Spleen (tissue), 7 donors: ENCODE measurements around the gene OGFOD3.

Experiments
- POLR2AphosphoS5 ChIP-seq, 3 donors: sonication (generic); formaldehyde crosslinking; IDR thresholded peaks; one replicate each; pipeline ENCODE4 v1.5.1; 2017; ENCODE audit warnings: antibody characterized with exemption in 3 of 3
- TF ChIP-seq, protein P1 (sequence below), 11 experiments: fragments of 200-600 bp in 7 of 11; fragments of 450-650 bp in 4 of 11; sonication (generic) in 4 of 11; IDR thresholded peaks in 8 of 11; conservative IDR thresholded peaks in 3 of 11; 1 replicate in 7 of 11; 2 replicates in 4 of 11; pipeline versions ENCODE4 v1.4.0 to v1.8.0; 2016 to 2021; ENCODE audit warnings: antibody characterized with exemption in 11 of 11, inconsistent platforms in 4 of 11, mild to moderate bottlenecking in 1 of 11
- donor health status: DM: no; HTN: no; CAD: no; lungs with moderate emphysema.
- donor health status: DM: no; HTN: no; CAD: no.
- donor health status: DM: no; HTN: no; CAD: no.

DNA sequence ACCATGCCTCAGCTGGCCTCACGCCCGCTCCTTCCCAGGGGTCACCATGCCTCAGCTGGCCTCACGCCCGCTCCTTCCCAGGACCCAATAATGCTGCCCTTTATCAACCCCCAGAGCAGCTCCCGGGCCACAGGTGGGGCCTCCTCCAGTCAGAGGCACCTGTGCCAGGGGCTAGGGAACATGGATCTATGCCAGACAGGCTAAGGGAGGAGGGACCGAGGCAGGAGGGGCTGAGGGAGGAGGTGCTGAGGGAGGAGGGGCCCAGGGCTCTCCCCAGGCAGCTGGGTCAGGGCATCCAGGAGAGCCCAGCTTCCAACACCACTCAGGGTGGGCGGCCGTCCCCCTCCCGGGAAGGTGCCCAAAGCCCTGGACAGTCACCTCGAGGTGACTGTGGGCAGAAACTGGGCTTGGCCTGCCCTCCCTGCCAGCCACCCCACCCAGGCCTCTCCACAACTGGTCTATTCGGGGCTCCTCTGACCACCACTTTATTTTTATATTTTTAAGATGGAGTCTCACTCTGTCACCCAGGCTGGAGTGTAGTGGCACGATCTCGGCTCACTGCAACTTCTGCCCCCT, 27.4 kb downstream of the OGFOD3 start:
- TF ChIP-seq, protein P1, sequence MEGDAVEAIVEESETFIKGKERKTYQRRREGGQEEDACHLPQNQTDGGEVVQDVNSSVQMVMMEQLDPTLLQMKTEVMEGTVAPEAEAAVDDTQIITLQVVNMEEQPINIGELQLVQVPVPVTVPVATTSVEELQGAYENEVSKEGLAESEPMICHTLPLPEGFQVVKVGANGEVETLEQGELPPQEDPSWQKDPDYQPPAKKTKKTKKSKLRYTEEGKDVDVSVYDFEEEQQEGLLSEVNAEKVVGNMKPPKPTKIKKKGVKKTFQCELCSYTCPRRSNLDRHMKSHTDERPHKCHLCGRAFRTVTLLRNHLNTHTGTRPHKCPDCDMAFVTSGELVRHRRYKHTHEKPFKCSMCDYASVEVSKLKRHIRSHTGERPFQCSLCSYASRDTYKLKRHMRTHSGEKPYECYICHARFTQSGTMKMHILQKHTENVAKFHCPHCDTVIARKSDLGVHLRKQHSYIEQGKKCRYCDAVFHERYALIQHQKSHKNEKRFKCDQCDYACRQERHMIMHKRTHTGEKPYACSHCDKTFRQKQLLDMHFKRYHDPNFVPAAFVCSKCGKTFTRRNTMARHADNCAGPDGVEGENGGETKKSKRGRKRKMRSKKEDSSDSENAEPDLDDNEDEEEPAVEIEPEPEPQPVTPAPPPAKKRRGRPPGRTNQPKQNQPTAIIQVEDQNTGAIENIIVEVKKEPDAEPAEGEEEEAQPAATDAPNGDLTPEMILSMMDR (IDR thresholded peaks at IDR 0.05 in 8 of 11, conservative IDR thresholded peaks at IDR 0.05 in 3 of 11) = no peak
- no peak for TF ChIP-seq POLR2AphosphoS5 (IDR thresholded peaks at IDR 0.05)
